MM.1S (cell line): ENCODE measurements around the gene RALA.

ENCODE experiments used
- CTCF ChIP-seq: fragments of 300-600 bp; sonication (generic); IDR thresholded peaks from 2 replicates; pipeline ENCODE4 v1.5.1; 2016; ENCODE audit warnings: antibody characterized with exemption, low read length, mixed read lengths
- EZH2 ChIP-seq: fragments of 300-600 bp; sonication (generic); optimal IDR thresholded peaks from 2 replicates; pipeline ENCODE3; 2017; ENCODE audit warnings: low read depth, mild to moderate bottlenecking, antibody characterized with exemption, low read length, mixed read lengths
- EZH2phosphoT487 ChIP-seq: fragments of 300-600 bp; sonication (generic); IDR thresholded peaks from 2 replicates; pipeline ENCODE4 v1.6.1; 2018; ENCODE audit warnings: antibody characterized with exemption, low read length

- no peak for TF ChIP-seq CTCF
- no peak for TF ChIP-seq EZH2
- no peak for TF ChIP-seq EZH2phosphoT487
Observed at GRCh38 chr7:39700932-39701331, 77.6 kb downstream of the RALA start.
